HG02588 (cell line): ENCODE measurements around the gene DYRK4.
A peak's percentile ranks its signal among the peaks of the same experiment; 100 is the strongest.

Experiments used
- ATAC-seq: cut with Tn5 transposase; IDR thresholded peaks from one replicate; pipeline ENCODE4 v1.9.1; 2021; ENCODE audit warnings: mild to moderate bottlenecking, moderate library complexity; ENCODE audit not compliant: unreplicated experiment

Gene DYRK4

GRCh38 chr12:4563336-4563735 lies 1.3 kb downstream of the DYRK4 start:
- ATAC-seq = no peak

DNA sequence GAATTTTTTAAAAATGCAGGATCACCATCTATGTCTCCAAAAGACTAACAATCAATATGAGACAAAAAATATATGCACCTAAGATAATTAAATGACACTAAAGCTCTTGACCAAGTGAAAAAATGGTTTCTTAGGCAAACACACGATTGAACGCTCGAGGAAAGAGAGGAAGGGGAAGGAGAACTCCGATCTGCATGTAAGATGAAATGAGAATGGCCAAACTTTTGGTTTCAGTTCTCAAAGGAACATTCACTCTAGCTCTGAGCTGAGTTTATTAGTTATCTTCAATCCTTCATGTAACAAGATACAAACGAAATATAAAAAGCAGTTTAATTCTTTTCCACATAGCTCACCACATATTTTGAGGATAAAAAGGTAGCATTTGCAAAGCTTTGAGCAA lies 2.8 kb downstream of the DYRK4 start:
- ATAC-seq = no peak

DNA sequence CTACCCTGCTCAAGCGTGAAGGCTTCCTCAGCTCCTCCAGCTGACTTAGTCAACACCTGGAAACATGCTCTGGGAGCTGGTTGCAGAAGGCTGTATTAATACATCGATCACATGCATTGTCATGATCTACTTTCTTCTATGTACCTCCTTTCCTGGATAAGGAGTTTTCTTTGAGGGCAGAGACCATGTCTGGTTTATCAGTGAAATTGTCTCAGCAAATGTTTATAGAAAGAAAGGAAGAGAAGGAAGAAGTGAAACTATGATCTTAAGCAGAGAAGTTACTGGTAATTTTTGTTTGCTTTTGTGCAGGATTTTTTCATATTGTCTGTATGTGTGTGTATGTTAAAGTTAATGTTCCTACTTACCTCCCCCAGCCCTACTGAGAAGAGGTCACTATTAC lies 4.5 kb downstream of the DYRK4 start:
- ATAC-seq = no peak

DNA sequence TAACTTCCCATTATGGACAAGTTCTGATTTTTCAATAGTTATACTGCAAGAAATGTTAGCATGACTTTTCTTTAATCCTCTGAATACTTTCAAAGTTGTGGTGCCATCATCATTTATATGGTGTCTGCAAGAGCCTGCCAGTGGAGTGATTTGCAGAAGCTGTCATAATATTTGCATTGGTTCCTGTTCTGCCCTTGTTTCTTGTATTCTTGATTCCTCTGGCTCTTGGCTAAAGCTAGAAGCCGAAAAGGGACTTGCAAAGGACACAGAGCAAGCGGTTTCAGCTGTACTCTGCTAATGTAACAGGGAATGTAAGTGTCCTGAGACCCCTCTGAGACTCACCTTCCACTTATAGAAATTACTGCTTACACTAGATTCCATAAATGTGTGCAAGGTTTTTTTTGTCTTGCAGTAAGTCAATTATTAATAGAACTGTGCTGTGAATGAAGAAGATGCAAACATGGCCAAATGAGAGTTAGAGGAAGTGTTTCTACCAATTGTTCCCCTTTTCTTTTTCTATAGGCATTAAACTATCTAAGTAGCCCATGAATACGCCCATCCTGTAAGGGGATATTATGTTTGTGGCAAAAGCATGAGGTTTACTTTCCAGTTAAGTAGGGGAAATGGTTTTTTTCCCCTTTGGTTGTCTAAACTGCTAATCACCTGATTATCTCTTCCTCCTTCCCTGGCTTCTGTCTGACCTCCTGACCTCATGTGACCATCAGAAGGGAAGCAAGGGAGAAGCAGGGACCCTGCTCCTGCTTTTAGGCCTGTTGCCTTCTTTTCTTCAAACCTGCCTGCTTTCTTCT lies 5.3 kb downstream of the DYRK4 start:
- no peak for ATAC-seq

DNA sequence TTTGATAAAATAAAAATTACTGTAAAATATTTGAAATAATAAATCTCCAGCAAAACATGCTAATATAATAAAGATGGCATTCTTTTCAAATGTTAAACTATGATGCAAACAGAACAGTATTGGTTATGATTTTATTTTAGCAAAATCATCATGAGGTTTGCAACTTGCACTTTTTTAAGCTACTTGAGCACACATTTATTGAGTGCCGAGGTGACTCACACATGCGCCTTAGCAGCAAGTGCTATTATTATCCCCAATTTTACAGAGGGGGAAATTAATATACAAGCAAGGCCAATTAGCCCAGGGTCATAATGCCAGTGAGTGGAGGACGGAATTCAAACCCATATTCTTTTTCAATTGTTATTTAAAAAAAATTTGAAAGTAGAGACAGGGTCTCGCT lies 7.3 kb downstream of the DYRK4 start:
- no peak for ATAC-seq

- no peak for ATAC-seq
Measured at GRCh38 chr12:4572680-4573079, 10.7 kb downstream of the DYRK4 start.

DNA sequence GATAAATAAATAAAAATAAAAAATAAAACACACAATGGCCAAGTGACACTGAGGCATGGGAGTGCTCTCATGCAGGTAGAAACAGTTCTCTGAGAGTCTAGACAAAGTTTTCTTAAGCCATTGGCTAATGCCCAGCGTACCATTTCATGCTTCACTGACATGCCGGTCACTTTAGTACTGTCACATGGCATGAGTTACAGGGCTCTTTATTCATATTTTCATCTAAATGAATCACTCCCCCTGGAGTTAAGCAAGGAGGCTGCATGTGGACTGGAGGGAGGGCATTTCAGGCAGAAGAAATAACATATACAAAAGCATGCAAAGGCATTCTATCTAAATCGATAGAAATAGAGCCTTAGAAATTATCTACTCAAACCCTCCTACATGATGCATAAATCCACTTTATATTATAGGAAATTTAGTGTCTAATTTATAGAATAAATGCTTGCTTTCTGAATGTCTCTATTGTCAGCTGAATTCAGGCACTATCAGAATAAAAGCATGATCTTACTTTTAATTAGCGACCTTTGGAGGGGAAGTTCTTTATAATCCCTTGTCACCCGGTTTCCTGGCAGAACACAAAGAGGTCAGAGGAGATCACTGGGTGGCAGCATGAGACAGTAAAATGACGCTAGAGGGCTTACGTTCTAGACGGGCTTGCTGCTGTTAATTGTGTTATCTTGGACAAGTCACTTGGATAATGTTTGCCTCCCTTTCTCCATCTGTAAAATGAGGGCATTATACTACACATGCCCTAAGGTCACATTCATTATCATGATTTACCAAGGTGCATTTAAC lies 17.5 kb downstream of the DYRK4 start:
- ATAC-seq = no peak

- ATAC-seq = no peak
Measured at GRCh38 chr12:4580281-4580688, 18.3 kb downstream of the DYRK4 start.

- no peak for ATAC-seq
Measured at GRCh38 chr12:4584281-4584680, 22.3 kb downstream of the DYRK4 start.

- ATAC-seq = no peak
Measured at GRCh38 chr12:4584896-4585295, 22.9 kb downstream of the DYRK4 start.

GRCh38 chr12:4586500-4586899 lies 24.5 kb downstream of the DYRK4 start:
- ATAC-seq = no peak

- ATAC-seq = no peak
Measured at GRCh38 chr12:4587108-4587507, 25.1 kb downstream of the DYRK4 start.

GRCh38 chr12:4588916-4589315 lies 26.9 kb downstream of the DYRK4 start:
- ATAC-seq = no peak

- ATAC-seq = no peak
Measured at GRCh38 chr12:4589941-4590340, 27.9 kb downstream of the DYRK4 start.

DNA sequence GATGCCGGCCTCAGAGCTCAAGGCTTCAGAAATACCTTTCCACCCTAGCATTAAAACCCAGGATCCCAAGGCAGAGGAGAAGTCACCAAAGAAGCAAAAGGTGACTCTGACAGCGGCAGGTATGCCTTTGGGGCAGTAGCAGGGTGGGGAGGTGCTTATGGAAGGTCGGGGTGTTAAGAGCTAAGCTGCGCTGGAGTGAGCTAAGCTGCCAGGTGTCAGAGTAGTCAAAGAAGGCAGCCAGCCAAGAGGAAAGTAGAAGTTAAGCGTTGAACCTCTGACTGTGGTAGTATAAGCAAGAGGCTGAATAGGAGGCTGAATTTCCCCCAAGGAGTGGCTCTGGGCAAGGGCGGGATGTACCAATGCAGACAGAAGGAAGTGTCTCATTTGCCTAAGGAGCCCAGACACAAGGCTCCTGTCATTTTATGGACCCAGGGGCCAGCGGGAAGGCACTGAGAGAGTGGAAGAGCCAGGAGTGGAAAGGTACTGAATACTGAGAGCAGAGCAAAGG lies 29.2 kb downstream of the DYRK4 start:
- no peak for ATAC-seq

DNA sequence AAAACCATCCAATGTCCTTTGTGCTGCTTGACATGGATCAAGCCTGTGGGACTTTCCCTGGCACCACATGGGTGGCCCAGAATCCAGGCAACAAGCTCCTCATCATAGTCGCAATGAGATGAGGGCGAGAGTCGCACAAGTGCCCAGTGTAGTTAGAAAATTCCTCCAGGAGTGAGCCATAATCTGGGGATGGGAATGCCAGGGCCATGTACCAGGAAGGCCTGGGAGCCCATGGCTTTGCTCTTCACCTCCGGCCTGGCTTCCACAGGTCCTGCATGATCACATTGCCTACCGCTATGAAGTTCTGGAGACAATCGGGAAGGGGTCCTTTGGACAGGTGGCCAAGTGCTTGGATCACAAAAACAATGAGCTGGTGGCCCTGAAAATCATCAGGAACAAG lies 33.9 kb downstream of the DYRK4 start:
- ATAC-seq = no peak

- ATAC-seq = no peak
Measured at GRCh38 chr12:4603421-4603820, 41.4 kb downstream of the DYRK4 start.

DNA sequence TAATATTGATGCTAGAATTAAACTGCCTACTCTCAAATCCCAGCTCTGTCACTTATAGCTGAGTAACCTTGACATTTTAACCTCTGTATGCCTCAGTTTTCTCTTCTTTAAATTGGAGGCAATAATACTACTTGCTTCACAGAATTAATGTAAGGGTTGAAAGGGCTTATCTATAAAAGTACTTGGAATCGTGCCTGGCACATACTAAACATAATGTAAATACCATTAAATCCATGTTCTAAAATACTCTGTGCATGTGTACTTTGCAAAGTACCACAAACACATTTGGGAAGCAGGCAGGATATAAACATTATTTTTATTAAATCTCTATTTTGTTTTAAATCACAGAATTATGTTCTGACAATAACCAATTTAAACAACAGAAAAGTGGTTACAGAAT lies 41.9 kb downstream of the DYRK4 start:
- ATAC-seq = no peak

DNA sequence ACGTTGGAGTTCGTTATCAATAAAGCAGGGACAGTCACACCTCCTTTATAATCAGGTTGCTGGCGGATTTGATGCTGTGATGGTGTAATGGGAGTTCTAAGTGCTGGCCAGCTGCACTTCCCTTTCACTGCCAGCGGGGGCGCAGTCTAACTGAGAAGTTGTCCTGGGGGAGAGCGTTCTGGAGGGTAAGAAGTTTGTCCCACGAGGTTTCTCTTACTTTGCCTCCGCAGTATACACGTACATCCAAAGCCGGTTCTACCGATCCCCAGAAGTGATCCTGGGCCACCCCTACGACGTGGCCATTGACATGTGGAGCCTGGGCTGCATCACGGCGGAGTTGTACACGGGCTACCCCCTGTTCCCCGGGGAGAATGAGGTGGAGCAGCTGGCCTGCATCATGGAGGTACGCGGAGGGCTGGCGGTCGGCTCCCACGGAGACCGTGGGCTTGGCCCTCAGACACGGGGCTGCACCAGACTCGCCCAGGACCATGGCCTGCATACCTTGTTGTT lies 42.7 kb downstream of the DYRK4 start:
- ATAC-seq = peak; percentile 96

DNA sequence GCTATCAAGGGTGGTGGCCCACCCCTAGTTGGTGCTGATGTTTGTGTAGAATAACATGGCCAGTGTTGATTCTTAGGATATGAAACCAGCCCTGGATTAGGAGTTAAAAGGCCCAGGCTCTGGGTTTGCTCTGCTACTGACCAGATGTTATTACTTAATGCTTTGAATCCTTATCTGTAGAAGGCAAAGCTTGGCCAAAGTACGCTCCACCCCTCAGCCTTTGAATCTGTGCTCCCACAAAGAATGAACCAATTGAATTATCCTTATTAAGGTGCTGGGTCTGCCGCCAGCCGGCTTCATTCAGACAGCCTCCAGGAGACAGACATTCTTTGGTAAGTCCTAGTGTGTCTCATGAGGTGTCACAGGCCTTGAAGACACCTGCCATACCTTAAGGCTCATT lies 45.0 kb downstream of the DYRK4 start:
- no peak for ATAC-seq

GRCh38 chr12:4609071-4609470 lies 47.1 kb downstream of the DYRK4 start:
- ATAC-seq = no peak

GRCh38 chr12:4610481-4610880 lies 48.5 kb downstream of the DYRK4 start:
- no peak for ATAC-seq
